HepG2 (cell line): ENCODE results near the gene DHRS13. TPM values are rescaled to one million over a fixed set of nuclear protein-coding genes. Genes with fewer than 3 reads are reported as not detected.

Experiments
- CEBPG ChIP-seq: IDR thresholded peaks from 2 replicates; pipeline ENCODE4 v1.6.1; 2016
- FOSL1 ChIP-seq: sonication (generic); formaldehyde crosslinking; IDR thresholded peaks from 2 replicates; pipeline ENCODE4 v1.9.0; 2021; ENCODE audit warnings: missing genetic modification reagents, borderline replicate concordance
- ISL2 ChIP-seq: sonication (generic); formaldehyde crosslinking; IDR thresholded peaks from 2 replicates; pipeline ENCODE4 v1.5.0; 2020; ENCODE audit warnings: missing genetic modification reagents
- POLR2G ChIP-seq: fragments of 200-400 bp; formaldehyde crosslinking; IDR thresholded peaks from 2 replicates; pipeline ENCODE4 v1.6.1; 2018; ENCODE audit warnings: mild to moderate bottlenecking, low read depth, low read length, moderate library complexity
- RBM22 ChIP-seq: fragments of 200-400 bp; formaldehyde crosslinking; optimal IDR thresholded peaks from 2 replicates; pipeline ENCODE3; 2017; ENCODE audit warnings: mild to moderate bottlenecking, low read length, moderate library complexity
- WIZ ChIP-seq: sonication (generic); formaldehyde crosslinking; IDR thresholded peaks from 2 replicates; pipeline ENCODE4 v1.5.1; 2020; ENCODE audit warnings: mild to moderate bottlenecking, missing genetic modification reagents
- ZFAT ChIP-seq: sonication (generic); formaldehyde crosslinking; conservative IDR thresholded peaks from 2 replicates; pipeline ENCODE4 v1.8.1; 2023; ENCODE audit warnings: missing genetic modification reagents, inconsistent platforms
- ZFP36L1 ChIP-seq: sonication (generic); formaldehyde crosslinking; IDR thresholded peaks from 2 replicates; pipeline ENCODE4 v1.8.0; 2022; ENCODE audit warnings: mild to moderate bottlenecking, missing genetic modification reagents, moderate library complexity
- ZNF17 ChIP-seq: sonication (generic); formaldehyde crosslinking; IDR thresholded peaks from 2 replicates; pipeline ENCODE4 v1.5.0; 2020; ENCODE audit warnings: mild to moderate bottlenecking, missing genetic modification reagents
- ZNF337 ChIP-seq: sonication (generic); formaldehyde crosslinking; IDR thresholded peaks from 2 replicates; pipeline ENCODE4 v1.5.1; 2020; ENCODE audit warnings: missing genetic modification reagents, low read depth, mild to moderate bottlenecking, borderline replicate concordance
- ZNF549 ChIP-seq: sonication (generic); formaldehyde crosslinking; IDR thresholded peaks from 2 replicates; pipeline ENCODE4 v1.5.0; 2020; ENCODE audit warnings: missing genetic modification reagents
- ZNF703 ChIP-seq: sonication (generic); formaldehyde crosslinking; IDR thresholded peaks from 2 replicates; pipeline ENCODE4 v1.5.1; 2020; ENCODE audit warnings: missing genetic modification reagents, mild to moderate bottlenecking, moderate library complexity, borderline replicate concordance
- polyA plus RNA-seq, 8 experiments: library from polyadenylated mRNA; depleted of rRNA in 3 of 8; stranded (reverse) in 7 of 8; unstranded in 1 of 8; fragments of >200 nt; fragmentation: Illumina TruSeq in 4 of 8; extraction: Trizol in 4 of 8; gene quantifications; 2 replicates each; pipeline versions ENCODE4 v1.2.1 to v1.2.3, GENCODE V29; 2011 to 2016; ENCODE audit warnings: low read depth in 4 of 8, missing spikeins in 1 of 8, mixed read lengths in 1 of 8; ENCODE audit not compliant: insufficient read depth in 1 of 8
- total RNA-seq, 5 experiments: library from RNA; depleted of rRNA; stranded (reverse); fragments of >200 nt; fragmentation: Illumina TruSeq; extraction: Trizol; gene quantifications; 2 replicates each; pipeline ENCODE4 v1.2.3, GENCODE V29; 2016; ENCODE audit warnings: low read depth in 1 of 5
- TF ChIP-seq, protein P1 (sequence below): IDR thresholded peaks from 2 replicates; pipeline ENCODE4 v1.6.1; 2012; ENCODE audit warnings: low read depth, low read length, improper control_type of control experiment
- TF ChIP-seq, protein P2 (sequence below): sonication (generic); formaldehyde crosslinking; IDR thresholded peaks from 2 replicates; pipeline ENCODE4 v1.8.1; 2023; ENCODE audit warnings: mild to moderate bottlenecking, moderate library complexity, missing genetic modification reagents
- TF ChIP-seq, protein P3 (sequence below): sonication (generic); formaldehyde crosslinking; IDR thresholded peaks from 2 replicates; pipeline ENCODE4 v1.4.0; 2020; ENCODE audit warnings: mild to moderate bottlenecking, low read depth, missing genetic modification reagents
- TF ChIP-seq, protein P4 (sequence below): sonication (generic); formaldehyde crosslinking; IDR thresholded peaks from 2 replicates; pipeline ENCODE4 v1.4.0; 2020; ENCODE audit warnings: missing genetic modification reagents, borderline replicate concordance
- TF ChIP-seq, protein P5 (sequence below): sonication (generic); formaldehyde crosslinking; IDR thresholded peaks from 2 replicates; pipeline ENCODE4 v1.5.1; 2020; ENCODE audit warnings: mild to moderate bottlenecking, missing genetic modification reagents, moderate library complexity

Gene DHRS13
- total and polyA plus RNA-seq, 2 of the 13 experiments (the other 11 are each of a cell fraction or from before 2014, with no cell fraction given), result 11.8 to 12.6 TPM

DNA sequence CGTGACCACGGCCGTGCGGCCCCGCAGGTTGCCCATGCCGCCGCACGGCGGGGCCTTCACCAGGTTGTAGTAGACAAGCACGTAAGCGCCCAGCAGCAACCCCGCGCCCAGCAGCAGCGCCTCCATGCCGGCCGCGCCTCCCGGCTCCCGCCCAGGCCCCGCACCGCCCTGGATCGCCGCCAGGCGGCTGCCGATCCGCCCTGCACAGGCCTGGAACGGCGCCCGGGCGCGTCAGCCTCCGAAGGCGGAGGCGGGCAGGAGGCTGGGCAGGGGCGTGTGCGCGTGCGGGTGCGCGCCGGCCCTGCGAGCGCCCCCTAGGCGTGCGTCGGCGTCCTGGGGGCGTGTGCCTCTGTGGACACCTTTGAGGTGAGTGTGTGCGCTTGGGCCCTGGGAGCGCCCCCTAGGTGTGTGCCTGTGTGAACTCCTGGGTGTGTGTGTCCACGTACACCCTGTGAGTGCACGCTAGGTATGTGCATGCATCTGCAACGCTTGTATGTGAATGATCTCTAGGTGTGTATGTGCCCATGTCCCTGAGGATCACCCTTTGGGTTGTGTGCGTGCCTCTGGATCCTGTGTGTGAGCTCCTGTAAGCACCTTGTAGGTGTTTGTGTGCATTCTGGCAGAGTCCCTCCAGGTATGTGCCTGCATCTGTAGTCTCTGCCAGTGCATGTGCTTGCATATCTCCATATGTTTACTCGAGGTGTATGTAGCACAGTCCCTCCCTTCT lies at the start of gene DHRS13 (continued):
- TF ChIP-seq FOSL1 (CRISPR knock-in tag) (no peak), CEBPG (peak; percentile 37), WIZ (CRISPR knock-in tag) (no peak), RBM22 (no peak), ZFAT (CRISPR knock-in tag) (no peak), ZNF17 (CRISPR knock-in tag) (no peak), ZNF337 (CRISPR knock-in tag) (peak; percentile 67; the same call in 1 of the 2 replicates), ISL2 (CRISPR knock-in tag) (no peak; the same call in 1 of the 2 replicates), ZNF703 (CRISPR knock-in tag) (no peak), ZNF549 (no peak), ZFP36L1 (CRISPR knock-in tag) (no peak), POLR2G (peak; percentile 66; the same call in 1 of the 2 replicates)
- TF ChIP-seq, protein P1, sequence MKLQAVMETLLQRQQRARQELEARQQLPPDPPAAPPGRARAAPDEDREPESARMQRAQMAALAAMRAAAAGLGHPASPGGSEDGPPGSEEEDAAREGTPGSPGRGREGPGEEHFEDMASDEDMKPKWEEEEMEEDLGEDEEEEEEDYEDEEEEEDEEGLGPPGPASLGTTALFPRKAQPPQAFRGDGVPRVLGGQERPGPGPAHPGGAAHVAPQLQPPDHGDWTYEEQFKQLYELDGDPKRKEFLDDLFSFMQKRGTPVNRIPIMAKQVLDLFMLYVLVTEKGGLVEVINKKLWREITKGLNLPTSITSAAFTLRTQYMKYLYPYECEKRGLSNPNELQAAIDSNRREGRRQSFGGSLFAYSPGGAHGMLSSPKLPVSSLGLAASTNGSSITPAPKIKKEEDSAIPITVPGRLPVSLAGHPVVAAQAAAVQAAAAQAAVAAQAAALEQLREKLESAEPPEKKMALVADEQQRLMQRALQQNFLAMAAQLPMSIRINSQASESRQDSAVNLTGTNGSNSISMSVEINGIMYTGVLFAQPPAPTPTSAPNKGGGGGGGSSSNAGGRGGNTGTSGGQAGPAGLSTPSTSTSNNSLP, result no peak
- TF ChIP-seq, protein P2, sequence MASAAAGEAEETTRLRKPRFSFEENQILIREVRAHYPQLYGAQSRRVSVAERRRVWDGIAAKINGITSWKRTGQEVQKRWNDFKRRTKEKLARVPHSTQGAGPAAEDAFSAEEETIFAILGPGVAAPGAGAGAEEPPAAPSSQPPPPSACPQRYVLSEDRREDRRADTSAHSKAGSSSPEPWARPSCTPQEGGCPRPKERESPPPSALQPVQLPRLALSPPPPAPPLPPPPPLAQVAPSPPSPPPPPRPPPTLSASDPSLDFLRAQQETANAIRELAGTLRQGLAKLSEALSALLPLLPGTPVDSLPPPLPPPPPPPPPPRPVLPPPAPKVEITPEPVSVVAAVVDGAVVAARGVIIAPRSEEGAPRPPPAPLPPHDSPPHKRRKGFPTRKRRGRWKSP, result peak; percentile 61
- TF ChIP-seq, protein P3, sequence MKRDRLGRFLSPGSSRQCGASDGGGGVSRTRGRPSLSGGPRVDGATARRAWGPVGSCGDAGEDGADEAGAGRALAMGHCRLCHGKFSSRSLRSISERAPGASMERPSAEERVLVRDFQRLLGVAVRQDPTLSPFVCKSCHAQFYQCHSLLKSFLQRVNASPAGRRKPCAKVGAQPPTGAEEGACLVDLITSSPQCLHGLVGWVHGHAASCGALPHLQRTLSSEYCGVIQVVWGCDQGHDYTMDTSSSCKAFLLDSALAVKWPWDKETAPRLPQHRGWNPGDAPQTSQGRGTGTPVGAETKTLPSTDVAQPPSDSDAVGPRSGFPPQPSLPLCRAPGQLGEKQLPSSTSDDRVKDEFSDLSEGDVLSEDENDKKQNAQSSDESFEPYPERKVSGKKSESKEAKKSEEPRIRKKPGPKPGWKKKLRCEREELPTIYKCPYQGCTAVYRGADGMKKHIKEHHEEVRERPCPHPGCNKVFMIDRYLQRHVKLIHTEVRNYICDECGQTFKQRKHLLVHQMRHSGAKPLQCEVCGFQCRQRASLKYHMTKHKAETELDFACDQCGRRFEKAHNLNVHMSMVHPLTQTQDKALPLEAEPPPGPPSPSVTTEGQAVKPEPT (CRISPR knock-in tag), result peak; percentile 88
- TF ChIP-seq, protein P4, sequence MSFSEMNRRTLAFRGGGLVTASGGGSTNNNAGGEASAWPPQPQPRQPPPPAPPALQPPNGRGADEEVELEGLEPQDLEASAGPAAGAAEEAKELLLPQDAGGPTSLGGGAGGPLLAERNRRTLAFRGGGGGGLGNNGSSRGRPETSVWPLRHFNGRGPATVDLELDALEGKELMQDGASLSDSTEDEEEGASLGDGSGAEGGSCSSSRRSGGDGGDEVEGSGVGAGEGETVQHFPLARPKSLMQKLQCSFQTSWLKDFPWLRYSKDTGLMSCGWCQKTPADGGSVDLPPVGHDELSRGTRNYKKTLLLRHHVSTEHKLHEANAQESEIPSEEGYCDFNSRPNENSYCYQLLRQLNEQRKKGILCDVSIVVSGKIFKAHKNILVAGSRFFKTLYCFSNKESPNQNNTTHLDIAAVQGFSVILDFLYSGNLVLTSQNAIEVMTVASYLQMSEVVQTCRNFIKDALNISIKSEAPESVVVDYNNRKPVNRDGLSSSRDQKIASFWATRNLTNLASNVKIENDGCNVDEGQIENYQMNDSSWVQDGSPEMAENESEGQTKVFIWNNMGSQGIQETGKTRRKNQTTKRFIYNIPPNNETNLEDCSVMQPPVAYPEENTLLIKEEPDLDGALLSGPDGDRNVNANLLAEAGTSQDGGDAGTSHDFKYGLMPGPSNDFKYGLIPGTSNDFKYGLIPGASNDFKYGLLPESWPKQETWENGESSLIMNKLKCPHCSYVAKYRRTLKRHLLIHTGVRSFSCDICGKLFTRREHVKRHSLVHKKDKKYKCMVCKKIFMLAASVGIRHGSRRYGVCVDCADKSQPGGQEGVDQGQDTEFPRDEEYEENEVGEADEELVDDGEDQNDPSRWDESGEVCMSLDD, result 0 out of 2 replicates have a peak, but pooled peaks have one; percentile 14
- TF ChIP-seq, protein P5, sequence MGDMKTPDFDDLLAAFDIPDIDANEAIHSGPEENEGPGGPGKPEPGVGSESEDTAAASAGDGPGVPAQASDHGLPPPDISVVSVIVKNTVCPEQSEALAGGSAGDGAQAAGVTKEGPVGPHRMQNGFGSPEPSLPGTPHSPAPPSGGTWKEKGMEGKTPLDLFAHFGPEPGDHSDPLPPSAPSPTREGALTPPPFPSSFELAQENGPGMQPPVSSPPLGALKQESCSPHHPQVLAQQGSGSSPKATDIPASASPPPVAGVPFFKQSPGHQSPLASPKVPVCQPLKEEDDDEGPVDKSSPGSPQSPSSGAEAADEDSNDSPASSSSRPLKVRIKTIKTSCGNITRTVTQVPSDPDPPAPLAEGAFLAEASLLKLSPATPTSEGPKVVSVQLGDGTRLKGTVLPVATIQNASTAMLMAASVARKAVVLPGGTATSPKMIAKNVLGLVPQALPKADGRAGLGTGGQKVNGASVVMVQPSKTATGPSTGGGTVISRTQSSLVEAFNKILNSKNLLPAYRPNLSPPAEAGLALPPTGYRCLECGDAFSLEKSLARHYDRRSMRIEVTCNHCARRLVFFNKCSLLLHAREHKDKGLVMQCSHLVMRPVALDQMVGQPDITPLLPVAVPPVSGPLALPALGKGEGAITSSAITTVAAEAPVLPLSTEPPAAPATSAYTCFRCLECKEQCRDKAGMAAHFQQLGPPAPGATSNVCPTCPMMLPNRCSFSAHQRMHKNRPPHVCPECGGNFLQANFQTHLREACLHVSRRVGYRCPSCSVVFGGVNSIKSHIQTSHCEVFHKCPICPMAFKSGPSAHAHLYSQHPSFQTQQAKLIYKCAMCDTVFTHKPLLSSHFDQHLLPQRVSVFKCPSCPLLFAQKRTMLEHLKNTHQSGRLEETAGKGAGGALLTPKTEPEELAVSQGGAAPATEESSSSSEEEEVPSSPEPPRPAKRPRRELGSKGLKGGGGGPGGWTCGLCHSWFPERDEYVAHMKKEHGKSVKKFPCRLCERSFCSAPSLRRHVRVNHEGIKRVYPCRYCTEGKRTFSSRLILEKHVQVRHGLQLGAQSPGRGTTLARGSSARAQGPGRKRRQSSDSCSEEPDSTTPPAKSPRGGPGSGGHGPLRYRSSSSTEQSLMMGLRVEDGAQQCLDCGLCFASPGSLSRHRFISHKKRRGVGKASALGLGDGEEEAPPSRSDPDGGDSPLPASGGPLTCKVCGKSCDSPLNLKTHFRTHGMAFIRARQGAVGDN (CRISPR knock-in tag), result peak; percentile 92
